HG02759 (cell line): Measurements from ENCODE around the gene ALMS1.
A peak's percentile ranks its signal among the peaks of the same experiment; 100 is the strongest.
"Not testable (repeated sequence)": the region's sequence is repeated elsewhere in the genome, so short reads cannot be mapped to it uniquely, and the experiment has no call there.

Source experiments
- ATAC-seq: cut with Tn5 transposase; IDR thresholded peaks from one replicate; pipeline ENCODE4 v1.9.1; 2021; ENCODE audit warnings: mild to moderate bottlenecking, moderate library complexity; ENCODE audit not compliant: unreplicated experiment

ALMS1 gene

GRCh38 chr2:73403237-73403636 is 17.6 kb downstream of the ALMS1 start:
- ATAC-seq: no peak

DNA sequence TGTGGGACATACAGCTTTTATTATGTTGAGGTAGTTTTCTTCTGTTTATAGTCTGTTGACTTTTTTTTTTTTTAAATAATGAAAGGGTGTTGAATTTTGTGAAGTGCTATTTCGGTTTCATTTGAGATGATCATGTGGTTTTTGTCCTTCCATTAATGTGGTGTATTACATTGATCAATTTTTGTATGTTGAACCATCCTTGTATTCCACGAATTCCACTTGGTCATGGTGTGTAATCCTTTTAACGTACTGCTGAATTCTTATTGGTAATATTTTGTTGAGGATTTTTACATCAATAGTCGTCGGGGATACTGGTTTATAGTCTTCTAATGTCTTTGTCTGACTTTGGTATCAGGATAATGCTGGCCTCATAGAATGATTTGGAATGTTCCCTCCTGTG is 18.8 kb downstream of the ALMS1 start:
- no peak for ATAC-seq

GRCh38 chr2:73406996-73407395 is 21.4 kb downstream of the ALMS1 start:
- ATAC-seq: no peak

DNA sequence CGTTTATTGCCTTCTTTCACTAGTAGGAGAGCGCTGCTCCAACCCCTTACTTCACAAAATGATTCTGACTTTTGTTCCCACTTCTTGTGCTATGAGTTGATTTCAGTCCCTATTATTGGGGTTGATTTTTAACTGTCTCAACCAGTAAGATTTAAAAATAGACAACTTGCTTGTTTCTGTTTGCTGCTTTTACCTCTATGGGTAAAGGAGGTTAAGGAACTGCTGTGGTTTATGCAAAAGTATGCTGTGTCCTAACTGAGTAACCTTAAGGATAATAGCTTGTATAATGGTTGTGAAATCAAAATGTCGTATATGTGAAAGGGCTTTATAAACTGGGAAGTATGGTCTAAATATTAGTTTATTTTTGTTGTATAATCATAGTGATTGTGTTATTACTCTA is 22.6 kb downstream of the ALMS1 start:
- ATAC-seq: peak; percentile 77

DNA sequence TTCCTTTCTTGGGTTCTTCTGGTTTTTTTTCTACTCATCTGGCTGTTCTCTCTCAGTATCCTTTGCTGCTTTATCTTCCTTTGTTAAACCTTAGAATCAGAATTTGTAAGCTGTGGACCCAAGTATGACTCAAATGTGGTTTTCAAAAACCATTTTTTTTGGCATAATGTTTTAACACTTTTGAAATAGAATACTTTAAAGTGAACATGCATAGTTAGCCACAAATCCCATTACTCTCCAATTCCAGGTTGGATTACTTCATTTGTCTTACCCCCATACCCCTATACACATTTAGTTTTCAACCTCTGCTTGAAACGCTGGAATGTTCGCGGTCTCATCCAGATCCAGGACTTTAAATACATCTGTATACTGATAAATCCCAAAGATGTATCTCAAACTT is 29.1 kb downstream of the ALMS1 start:
- no peak for ATAC-seq

DNA sequence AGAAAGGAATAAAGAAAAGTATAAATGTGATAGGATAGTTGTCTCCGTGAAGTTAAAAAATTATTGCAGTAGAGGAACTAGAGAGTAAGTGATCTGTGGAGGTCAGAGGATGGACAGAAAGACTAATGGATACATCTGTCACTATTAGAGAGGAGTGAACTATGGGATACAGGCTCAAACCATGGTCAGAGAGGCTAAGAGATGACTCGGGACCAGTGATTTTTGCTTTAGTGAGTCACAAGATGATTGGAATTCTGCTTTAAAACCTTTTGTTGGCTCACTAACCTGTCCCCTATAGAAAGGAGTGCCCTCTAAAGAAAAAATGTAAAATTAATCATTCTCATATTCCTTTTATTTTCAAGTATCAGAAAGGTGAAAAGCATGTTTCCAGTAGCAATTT is 30.3 kb downstream of the ALMS1 start:
- no peak for ATAC-seq

DNA sequence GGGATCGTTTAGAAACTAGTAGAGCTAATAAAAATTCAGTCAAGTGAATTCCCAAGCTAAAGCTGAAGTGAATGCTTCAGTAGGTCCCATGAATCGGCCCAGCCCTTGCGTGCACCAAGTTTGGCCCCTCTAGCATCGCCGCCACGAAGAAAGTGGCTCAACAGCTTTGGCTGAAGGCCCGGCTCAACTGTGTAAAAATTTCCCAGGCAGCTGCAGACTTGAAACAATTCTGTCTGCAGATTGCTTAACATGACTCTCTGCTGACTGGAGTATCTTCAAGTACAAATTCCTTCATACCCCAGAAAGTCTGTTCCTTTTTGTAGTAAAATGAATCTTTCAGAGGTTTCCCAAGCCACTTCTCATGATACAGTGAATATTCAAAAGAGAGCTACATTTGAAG is 32.7 kb downstream of the ALMS1 start:
- ATAC-seq: no peak

DNA sequence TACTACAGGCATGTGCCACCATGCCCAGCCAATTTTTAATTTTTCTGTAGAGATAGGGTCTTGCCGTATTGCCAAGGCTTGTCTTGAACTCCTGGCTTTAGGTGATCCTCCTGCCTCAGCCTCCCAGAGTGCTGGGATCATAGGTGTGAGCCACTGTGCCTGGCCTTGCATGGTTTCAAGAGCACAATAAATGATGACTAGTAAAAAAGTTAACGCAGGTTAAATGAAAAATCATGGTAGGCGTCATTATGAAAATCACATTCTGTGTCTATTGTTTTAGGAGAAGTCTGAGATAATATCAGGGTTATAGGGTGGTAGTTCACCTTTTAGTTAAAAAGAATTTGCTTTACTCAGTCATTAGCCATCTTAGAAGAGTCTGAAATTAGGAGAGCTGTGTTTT is 38.3 kb downstream of the ALMS1 start:
- ATAC-seq: no peak

DNA sequence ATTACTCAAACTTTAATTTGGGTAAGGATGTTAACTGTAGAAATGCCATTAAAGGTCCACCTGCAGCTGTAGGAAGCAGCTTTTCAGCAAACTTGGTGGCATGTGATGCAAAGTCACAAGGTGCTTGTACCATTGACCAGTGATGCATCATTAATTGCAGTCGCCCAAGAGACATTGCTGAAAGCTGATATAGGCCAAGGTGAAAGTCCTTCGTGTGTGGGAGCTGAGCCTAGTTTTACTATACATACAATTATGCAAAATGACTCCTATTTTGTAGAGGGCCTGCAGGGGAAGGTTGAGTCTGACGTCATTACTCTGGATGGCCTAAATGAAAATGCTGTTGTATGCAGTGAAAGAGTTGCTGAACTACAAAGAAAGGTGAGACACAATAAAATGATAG is 40.5 kb downstream of the ALMS1 start:
- ATAC-seq: no peak

DNA sequence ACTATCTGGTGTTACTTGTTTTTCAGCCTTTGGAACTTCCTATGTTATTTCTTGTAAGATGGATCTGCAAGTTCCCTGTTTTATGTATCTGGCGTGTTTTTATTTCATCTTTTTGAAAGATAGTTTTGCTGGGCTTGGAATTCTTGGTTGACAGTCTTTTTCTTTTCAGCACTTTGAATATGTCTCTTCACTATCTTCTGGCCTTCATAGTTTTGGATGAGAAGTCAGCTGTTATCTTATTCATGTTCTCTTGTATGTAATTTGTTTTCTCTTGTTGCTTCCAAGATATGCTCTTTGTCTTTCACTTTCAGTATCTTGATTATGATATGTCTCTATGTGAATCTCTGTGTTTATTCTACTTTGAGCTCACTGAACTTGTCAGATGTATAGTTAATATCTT is 50.4 kb downstream of the ALMS1 start:
- ATAC-seq: no peak

DNA sequence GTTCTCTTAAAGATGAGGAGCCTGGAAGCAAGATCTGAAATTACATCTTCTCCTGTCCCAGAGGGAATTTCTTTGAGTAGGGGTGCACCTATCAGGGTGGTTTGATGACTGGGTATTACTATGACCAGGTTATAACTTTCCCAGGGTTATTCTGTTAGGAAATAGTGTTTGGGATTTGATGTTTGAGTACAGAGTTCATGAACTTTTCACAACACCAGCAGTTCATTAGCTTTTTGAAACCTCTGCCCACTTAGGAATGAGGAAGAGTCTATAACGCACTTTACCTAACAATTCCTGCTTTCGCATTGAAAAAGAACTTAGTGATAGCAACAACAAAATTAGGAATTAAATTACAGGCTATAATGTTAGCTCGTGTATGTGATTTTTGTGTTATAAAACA is 58.6 kb downstream of the ALMS1 start:
- no peak for ATAC-seq

GRCh38 chr2:73448856-73449255 is 63.2 kb downstream of the ALMS1 start:
- no peak for ATAC-seq

DNA sequence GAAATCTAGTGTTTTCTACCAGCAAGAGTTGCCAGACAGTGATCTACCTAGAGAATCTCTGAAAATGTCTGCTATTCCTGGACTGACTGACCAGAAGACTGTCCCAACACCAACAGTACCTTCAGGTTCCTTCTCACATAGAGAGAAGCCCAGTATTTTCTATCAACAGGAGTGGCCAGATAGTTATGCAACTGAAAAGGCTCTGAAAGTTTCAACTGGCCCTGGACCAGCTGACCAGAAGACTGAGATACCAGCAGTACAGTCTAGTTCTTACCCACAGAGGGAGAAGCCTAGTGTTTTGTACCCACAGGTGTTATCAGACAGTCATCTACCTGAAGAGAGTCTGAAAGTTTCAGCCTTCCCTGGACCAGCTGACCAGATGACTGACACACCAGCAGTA is 63.8 kb downstream of the ALMS1 start:
- no peak for ATAC-seq

- ATAC-seq: peak; percentile 96
Observed at GRCh38 chr2:73451263-73451972, 65.8 kb downstream of the ALMS1 start.

- ATAC-seq: no peak
Observed at GRCh38 chr2:73457982-73458381, 72.3 kb downstream of the ALMS1 start.

DNA sequence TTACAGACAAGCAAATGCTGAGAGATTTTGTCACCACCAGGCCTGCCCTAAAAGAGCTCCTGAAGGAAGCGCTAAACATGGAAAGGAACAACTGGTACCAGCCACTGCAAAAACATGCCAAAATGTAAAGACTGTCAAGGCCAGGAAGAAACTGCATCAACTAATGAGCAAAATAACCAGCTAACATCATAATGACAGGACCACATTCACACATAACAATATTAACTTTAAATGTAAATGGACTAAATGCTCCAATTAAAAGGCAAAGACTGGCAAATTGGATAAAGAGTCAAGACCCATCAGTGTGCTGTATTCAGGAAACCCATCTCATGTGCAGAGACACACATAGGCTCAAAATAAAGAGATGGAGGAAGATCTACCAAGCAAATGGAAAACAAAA is 76.8 kb downstream of the ALMS1 start:
- not testable (repeated sequence) for ATAC-seq

- ATAC-seq: no peak
Observed at GRCh38 chr2:73468376-73468775, 82.7 kb downstream of the ALMS1 start.

GRCh38 chr2:73483874-73484273 is 98.2 kb downstream of the ALMS1 start:
- not testable (repeated sequence) for ATAC-seq

DNA sequence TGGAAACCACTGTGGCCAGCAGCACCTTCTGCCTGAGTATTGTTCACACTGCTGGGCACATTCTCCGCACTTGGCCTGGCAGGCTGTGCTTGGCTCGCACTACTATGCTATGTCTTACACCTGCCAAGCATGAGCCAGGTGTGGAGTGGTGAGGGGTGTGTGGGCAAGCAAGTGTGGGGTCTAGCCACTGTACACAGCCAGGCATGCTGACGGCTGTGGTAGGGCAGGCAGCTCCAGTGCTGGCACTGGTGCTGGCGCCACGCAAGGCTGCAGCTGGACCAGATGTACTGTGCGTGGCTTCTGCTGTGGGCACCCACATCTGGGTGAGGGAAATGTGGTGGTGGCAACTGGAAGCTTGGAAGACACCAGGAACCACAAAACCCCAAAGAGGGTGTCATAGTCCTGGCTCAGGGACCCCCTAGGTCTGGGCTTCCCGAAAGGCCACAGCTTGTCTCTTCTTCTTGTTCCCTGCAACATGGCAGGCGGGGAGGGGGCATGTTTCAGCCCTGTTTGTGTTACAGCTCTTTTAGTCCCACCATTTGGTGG is 101.5 kb downstream of the ALMS1 start:
- no peak for ATAC-seq

DNA sequence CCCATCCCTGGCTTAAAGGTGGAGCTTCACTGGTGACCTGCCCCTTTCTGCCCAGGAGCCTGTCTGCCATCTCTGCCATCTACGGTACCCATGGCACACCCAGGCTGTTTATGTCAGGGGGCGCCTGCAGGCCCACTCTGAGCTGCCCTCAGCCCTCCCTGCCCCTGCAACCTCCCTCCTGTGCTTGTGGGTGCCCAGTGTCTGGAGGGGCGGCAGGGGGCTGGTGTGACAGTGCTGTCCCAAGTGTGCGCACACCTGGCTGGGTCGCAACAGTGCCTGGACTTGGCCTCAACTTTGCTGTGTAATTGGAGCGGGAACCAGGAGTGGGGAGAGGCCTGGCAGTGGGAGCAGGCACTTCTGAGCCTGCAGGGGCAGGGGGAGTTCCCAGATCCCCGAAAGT is 102.4 kb downstream of the ALMS1 start:
- ATAC-seq: no peak

DNA sequence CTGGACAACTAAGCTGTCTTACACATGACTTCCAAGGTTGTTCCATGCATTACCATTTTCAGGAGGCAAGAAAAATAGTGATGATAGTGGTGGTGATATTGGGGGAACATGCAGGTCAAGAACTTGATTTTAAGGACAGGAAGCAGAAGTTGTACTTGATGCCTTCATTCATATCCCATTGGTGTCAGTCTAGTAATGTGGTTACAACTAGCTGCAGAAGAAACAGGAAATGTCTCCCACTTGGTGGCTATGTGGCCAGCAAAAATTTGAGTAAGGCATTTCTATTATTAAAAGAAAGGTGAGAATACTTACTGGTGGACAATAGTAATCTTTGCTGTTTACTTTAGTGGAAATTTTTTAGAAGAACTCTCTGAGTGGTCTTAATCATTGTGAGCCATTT is 103.4 kb downstream of the ALMS1 start:
- ATAC-seq: no peak

DNA sequence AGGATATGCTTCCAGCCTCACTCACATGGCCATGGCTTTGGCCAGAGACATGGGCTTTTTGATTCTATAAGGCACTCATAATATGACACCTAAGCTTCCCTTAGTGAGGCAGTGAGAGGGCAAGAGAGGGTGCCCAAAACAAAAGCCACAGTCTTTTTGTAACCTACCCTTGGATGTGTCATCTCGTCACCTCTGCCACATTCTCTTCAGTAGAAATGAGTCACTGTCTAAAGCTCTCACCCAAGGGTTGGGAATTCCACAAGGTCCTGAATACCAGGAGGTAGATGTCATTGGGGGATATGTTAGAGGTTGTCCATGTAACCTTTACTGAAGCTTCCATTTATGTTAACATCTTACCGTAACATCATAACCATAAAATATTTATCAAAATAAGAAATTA is 108.4 kb downstream of the ALMS1 start:
- no peak for ATAC-seq

DNA sequence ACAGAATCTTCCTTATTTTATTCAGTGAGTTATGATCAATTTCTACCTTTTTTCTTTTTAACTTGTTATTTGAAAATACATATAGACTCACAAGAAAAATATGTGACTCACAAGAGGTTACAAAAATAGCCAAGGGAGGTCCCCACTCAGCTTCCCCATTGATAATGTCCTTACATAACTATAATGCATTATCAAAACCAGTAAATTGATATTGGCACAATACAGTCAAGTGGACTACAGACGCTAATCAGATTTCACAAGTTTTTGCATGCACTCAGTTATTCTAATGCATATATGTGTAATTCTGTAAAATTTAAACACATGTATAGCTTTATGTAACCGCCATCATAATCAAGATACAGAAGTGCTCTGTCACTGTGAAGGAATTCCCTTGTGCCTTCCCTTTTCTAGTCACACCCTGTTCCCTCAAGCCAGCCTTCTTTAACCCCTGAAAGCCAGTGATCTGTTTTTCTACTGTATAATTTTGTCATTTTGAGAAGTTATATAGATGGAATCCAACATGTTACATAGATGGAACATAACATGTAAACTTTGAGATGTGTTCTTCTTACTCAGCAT is 118.4 kb downstream of the ALMS1 start:
- no peak for ATAC-seq
